VCaP (cell line): ENCODE measurements around the gene SMURF1.

Experiments used
- H3K27ac ChIP-seq: fragments of 450-650 bp; 2 replicates; pipeline ENCODE4 v1.5.1; 2017
- CTCF ChIP-seq: fragments of 450-650 bp; conservative IDR thresholded peaks from 2 replicates; pipeline ENCODE4 v1.5.1; 2017; ENCODE audit warnings: mild to moderate bottlenecking, moderate library complexity

Gene SMURF1

GRCh38 chr7:99141841-99142726 lies 1.8 kb downstream of the SMURF1 start:
- no peak for TF ChIP-seq CTCF
- peak overlapping the region; percentile 26; the same call in 1 of the 2 replicates for H3K27ac ChIP-seq

- no peak for TF ChIP-seq CTCF
- H3K27ac ChIP-seq, result no peak overlapping the region
Measured at GRCh38 chr7:99141334-99141733, 2.6 kb downstream of the SMURF1 start.

- TF ChIP-seq CTCF, result no peak
- no peak overlapping the region for H3K27ac ChIP-seq
Measured at GRCh38 chr7:99140813-99141212, 3.1 kb downstream of the SMURF1 start.

- no peak overlapping the region for H3K27ac ChIP-seq
- no peak for TF ChIP-seq CTCF
Measured at GRCh38 chr7:99139036-99139435, 4.9 kb downstream of the SMURF1 start.

- no peak overlapping the region for H3K27ac ChIP-seq
- no peak for TF ChIP-seq CTCF
Measured at GRCh38 chr7:99137411-99138180, 6.3 kb downstream of the SMURF1 start.

- no peak for TF ChIP-seq CTCF
- no peak overlapping the region for H3K27ac ChIP-seq
Measured at GRCh38 chr7:99135938-99136337, 8.0 kb downstream of the SMURF1 start.

- no peak for TF ChIP-seq CTCF
- no peak overlapping the region for H3K27ac ChIP-seq
Measured at GRCh38 chr7:99133766-99134564, 9.9 kb downstream of the SMURF1 start.
